Caco-2 (cell line): Measurements from ENCODE around the gene DEFB129. TPM values are rescaled to one million over a fixed set of nuclear protein-coding genes. Genes with fewer than 3 reads are reported as not detected.
A peak's percentile ranks its signal among the peaks of the same experiment; 100 is the strongest.

Source experiments
- BruUV-seq: library from RNA; stranded (reverse); fragments of 400-500 nt; replicated peaks from 2 replicates; lab custom pipeline; 2021; lab: Mats Ljungman, UMichigan
- CTCF ChIA-PET: fragments of 300-600 bp; sonication (Branson Sonifier 250); formaldehyde crosslinking; loops from one replicate; lab custom pipeline; 2022; ENCODE audit warnings: antibody characterized with exemption; lab: Charles Lee
- POLR2A ChIA-PET: fragments of 300-600 bp; sonication (Branson Sonifier 250); formaldehyde crosslinking; loops from one replicate; lab custom pipeline; 2022; ENCODE audit warnings: antibody characterized with exemption; lab: Charles Lee
- DNase-seq, 2 experiments: peaks; one replicate each; pipeline versions ENCODE4 v3.0.0 to v3.0.0-alpha.2; 2020 to 2022
- H3K27me3 ChIP-seq: replicated peaks from 2 replicates; pipeline ENCODE4 v1.6.0; 2011; ENCODE audit warnings: low read length; ENCODE audit not compliant: control insufficient read depth, insufficient read depth
- H3K36me3 ChIP-seq: 2 replicates; pipeline ENCODE4 v1.5.1; 2011; ENCODE audit warnings: low read length; ENCODE audit not compliant: control insufficient read depth, insufficient read depth
- H3K4me1 ChIP-seq: fragments of 250-450 bp; sonication (Bioruptor Pico); 2 replicates; pipeline ENCODE4 v1.5.1; 2020; ENCODE audit warnings: mild to moderate bottlenecking
- H3K4me3 ChIP-seq: 2 replicates; pipeline ENCODE4 v1.5.1; 2011; ENCODE audit warnings: low read depth, mild to moderate bottlenecking, control low read depth, low read length
- H3K9me3 ChIP-seq: fragments of 250-450 bp; sonication (Bioruptor Pico); 2 replicates; pipeline ENCODE4 v1.5.1; 2020; ENCODE audit warnings: mild to moderate bottlenecking, moderate library complexity
- H3K27ac Mint-ChIP-seq: one replicate; pipeline ENCODE4 v1.8.0; 2022; ENCODE audit warnings: mixed read lengths; ENCODE audit not compliant: unreplicated experiment
- H3K27me3 Mint-ChIP-seq: one replicate; pipeline ENCODE4 v1.8.0; 2022; ENCODE audit warnings: mixed read lengths; ENCODE audit not compliant: insufficient read depth, unreplicated experiment
- H3K36me3 Mint-ChIP-seq: one replicate; pipeline ENCODE4 v1.8.0; 2022; ENCODE audit warnings: mild to moderate bottlenecking, mixed read lengths; ENCODE audit not compliant: insufficient read depth, unreplicated experiment
- H3K4me1 Mint-ChIP-seq: one replicate; pipeline ENCODE4 v1.8.0; 2022; ENCODE audit warnings: low read depth, mixed read lengths; ENCODE audit not compliant: unreplicated experiment
- H3K4me3 Mint-ChIP-seq: one replicate; pipeline ENCODE4 v1.8.0; 2022; ENCODE audit warnings: mild to moderate bottlenecking, moderate library complexity, mixed read lengths; ENCODE audit not compliant: unreplicated experiment
- H3K9me3 Mint-ChIP-seq: one replicate; pipeline ENCODE4 v1.8.0; 2022; ENCODE audit warnings: mixed read lengths; ENCODE audit not compliant: unreplicated experiment
- intact Hi-C: fragments of 100-400 bp; cut with micrococcal nuclease; formaldehyde crosslinking; loops from one replicate; pipeline ENCODE4 v1.10.0; 2022; ENCODE audit not compliant: unreplicated experiment
- total RNA-seq: library from RNA; stranded (reverse); gene quantifications from 2 replicates; pipeline ENCODE4 v1.2.3, GENCODE V29; 2022
- TF ChIP-seq, protein P1 (sequence below), 2 experiments: fragments of 200-600 bp in 1 of 2; IDR thresholded peaks; 1 replicate in 1 of 2; 2 replicates in 1 of 2; pipeline versions ENCODE4 v1.5.1 to v1.8.0; 2011 to 2022; ENCODE audit warnings: antibody characterized with exemption in 1 of 2, control low read depth in 1 of 2, inconsistent platforms in 1 of 2, low read depth in 1 of 2, low read length in 1 of 2, mild to moderate bottlenecking in 1 of 2, moderate library complexity in 1 of 2; ENCODE audit not compliant: insufficient read depth in 1 of 2, severe bottlenecking in 1 of 2, unreplicated experiment in 1 of 2

The DEFB129 gene
- total RNA-seq, 1 experiment from 2014 or later: not detected

GRCh38 chr20:276620-277495 is 49.8 kb downstream of the DEFB129 start:
- H3K4me1 ChIP-seq: no peaks in the 10 kb centered on the region
- BruUV-seq: no TSS peak
- H3K27me3 ChIP-seq: no peaks in the 10 kb centered on the region
- TF ChIP-seq, protein P1, sequence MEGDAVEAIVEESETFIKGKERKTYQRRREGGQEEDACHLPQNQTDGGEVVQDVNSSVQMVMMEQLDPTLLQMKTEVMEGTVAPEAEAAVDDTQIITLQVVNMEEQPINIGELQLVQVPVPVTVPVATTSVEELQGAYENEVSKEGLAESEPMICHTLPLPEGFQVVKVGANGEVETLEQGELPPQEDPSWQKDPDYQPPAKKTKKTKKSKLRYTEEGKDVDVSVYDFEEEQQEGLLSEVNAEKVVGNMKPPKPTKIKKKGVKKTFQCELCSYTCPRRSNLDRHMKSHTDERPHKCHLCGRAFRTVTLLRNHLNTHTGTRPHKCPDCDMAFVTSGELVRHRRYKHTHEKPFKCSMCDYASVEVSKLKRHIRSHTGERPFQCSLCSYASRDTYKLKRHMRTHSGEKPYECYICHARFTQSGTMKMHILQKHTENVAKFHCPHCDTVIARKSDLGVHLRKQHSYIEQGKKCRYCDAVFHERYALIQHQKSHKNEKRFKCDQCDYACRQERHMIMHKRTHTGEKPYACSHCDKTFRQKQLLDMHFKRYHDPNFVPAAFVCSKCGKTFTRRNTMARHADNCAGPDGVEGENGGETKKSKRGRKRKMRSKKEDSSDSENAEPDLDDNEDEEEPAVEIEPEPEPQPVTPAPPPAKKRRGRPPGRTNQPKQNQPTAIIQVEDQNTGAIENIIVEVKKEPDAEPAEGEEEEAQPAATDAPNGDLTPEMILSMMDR (IDR thresholded peaks at IDR 0.05; ENCODE audit: insufficient read depth in 1 of 2, low read depth in 1 of 2, low read length in 1 of 2, severe bottlenecking in 1 of 2, unreplicated experiment in 1 of 2): no peak
- intact Hi-C loops: no loop called here
- H3K4me3 ChIP-seq: no peak overlapping the region
- H3K9me3 ChIP-seq: no peaks in the 10 kb centered on the region
- Mint-ChIP-seq H3K4me1 (no peaks in the 10 kb centered on the region), H3K36me3 (peaks cover 15% of the 10 kb centered on the region), H3K9me3 (no peaks in the 10 kb centered on the region), H3K27ac (no peak overlapping the region), H3K4me3 (no peak overlapping the region), H3K27me3 (no peaks in the 10 kb centered on the region)
- peak in 1 of 2 experiments; percentile 10 for DNase-seq
- POLR2A ChIA-PET: no interaction called here
- H3K36me3 ChIP-seq: peaks cover 4% of the 10 kb centered on the region
- CTCF ChIA-PET: no interaction called here

- H3K9me3 Mint-ChIP-seq: no peaks in the 10 kb centered on the region
- no peak overlapping the region for H3K4me3 Mint-ChIP-seq
- intact Hi-C loops: no loop called here
- peaks cover 14% of the 10 kb centered on the region for H3K36me3 Mint-ChIP-seq
- CTCF ChIA-PET: no interaction called here
- Histone ChIP-seq H3K4me1 (no peaks in the 10 kb centered on the region), H3K36me3 (peaks cover 4% of the 10 kb centered on the region), H3K4me3 (no peak overlapping the region), H3K9me3 (no peaks in the 10 kb centered on the region), H3K27me3 (no peaks in the 10 kb centered on the region)
- DNase-seq: peak in 1 of 2 experiments; percentile 15
- H3K4me1 Mint-ChIP-seq: no peaks in the 10 kb centered on the region
- no TSS peak for BruUV-seq
- TF ChIP-seq, protein P1 (IDR thresholded peaks at IDR 0.05; ENCODE audit: insufficient read depth in 1 of 2, low read depth in 1 of 2, low read length in 1 of 2, severe bottlenecking in 1 of 2, unreplicated experiment in 1 of 2): no peak
- no peak overlapping the region for H3K27ac Mint-ChIP-seq
- no peaks in the 10 kb centered on the region for H3K27me3 Mint-ChIP-seq
- POLR2A ChIA-PET: no interaction called here
Observed at GRCh38 chr20:277496-277781, 50.4 kb downstream of the DEFB129 start.

- Mint-ChIP-seq H3K27me3 (no peaks in the 10 kb centered on the region), H3K27ac (no peak overlapping the region), H3K9me3 (no peaks in the 10 kb centered on the region), H3K4me1 (no peaks in the 10 kb centered on the region), H3K4me3 (no peak overlapping the region), H3K36me3 (peaks cover 9% of the 10 kb centered on the region)
- TF ChIP-seq, protein P1 (IDR thresholded peaks at IDR 0.05; ENCODE audit: insufficient read depth in 1 of 2, low read depth in 1 of 2, low read length in 1 of 2, severe bottlenecking in 1 of 2, unreplicated experiment in 1 of 2): no peak
- BruUV-seq: no TSS peak
- Histone ChIP-seq H3K9me3 (no peaks in the 10 kb centered on the region), H3K4me1 (no peaks in the 10 kb centered on the region), H3K27me3 (no peaks in the 10 kb centered on the region), H3K4me3 (no peak overlapping the region), H3K36me3 (peaks cover 4% of the 10 kb centered on the region)
- ChIA-PET POLR2A (no interaction called here), CTCF (no interaction called here)
- DNase-seq: peak in 1 of 2 experiments; percentile 17
- intact Hi-C loops: no loop called here
Observed at GRCh38 chr20:278181-278580, 51.1 kb downstream of the DEFB129 start.
